ENCODE results near the gene ENC1.

Gene ENC1

GRCh38 chr5:74603376-74603775 lies 37.2 kb downstream of the ENC1 start:
- no peak for DNase-seq

- no peak for DNase-seq
These were observed 41.4 kb downstream of the ENC1 start for GRCh38 chr5:74599148-74599547.

GRCh38 chr5:74598731-74599130 lies 41.8 kb downstream of the ENC1 start:
- DNase-seq = no peak

GRCh38 chr5:74596927-74597326 lies 43.6 kb downstream of the ENC1 start:
- DNase-seq = no peak

- DNase-seq = peak; percentile 29
These were observed 45.2 kb downstream of the ENC1 start for GRCh38 chr5:74595143-74595925.

GRCh38 chr5:74594137-74595040 lies 46.1 kb downstream of the ENC1 start:
- no peak for DNase-seq

GRCh38 chr5:74589204-74590056 lies 51.1 kb downstream of the ENC1 start:
- DNase-seq = no peak

- DNase-seq = no peak
These were observed 52.1 kb downstream of the ENC1 start for GRCh38 chr5:74588415-74588814.

GRCh38 chr5:74587890-74588289 lies 52.6 kb downstream of the ENC1 start:
- no peak for DNase-seq

- DNase-seq = no peak
These were observed 53.2 kb downstream of the ENC1 start for GRCh38 chr5:74587300-74587699.

GRCh38 chr5:74586856-74587255 lies 53.7 kb downstream of the ENC1 start:
- DNase-seq = no peak

GRCh38 chr5:74582853-74583252 lies 57.7 kb downstream of the ENC1 start:
- no peak for DNase-seq

- DNase-seq = no peak
These were observed 58.6 kb downstream of the ENC1 start for GRCh38 chr5:74581988-74582365.

- DNase-seq = no peak
These were observed 59.8 kb downstream of the ENC1 start for GRCh38 chr5:74580729-74581109.

- no peak for DNase-seq
These were observed 61.3 kb downstream of the ENC1 start for GRCh38 chr5:74579215-74579614.

- no peak for DNase-seq
These were observed 62.0 kb downstream of the ENC1 start for GRCh38 chr5:74578356-74579044.

Measured in 8988T (cell line).